Measurements from ENCODE around the gene HUNK. TPM values are rescaled to one million over a fixed set of nuclear protein-coding genes. Genes with fewer than 3 reads are reported as not detected.

HUNK gene
- polyA plus RNA-seq, 1 donor, result 9.1 TPM

- no peaks in the 10 kb centered on the region for H3K27me3 ChIP-seq (ENCODE audit: control insufficient read depth, insufficient read depth, low read length)
- WGBS (ENCODE audit: insufficient coverage, low lambda C conversion rate), result no CpG with 5 or more reads among the region's 7 CpGs
- peaks cover under 1% of the 10 kb centered on the region for H3K36me3 ChIP-seq (ENCODE audit: control insufficient read depth, insufficient read depth, low read length)
- H3K27ac ChIP-seq (ENCODE audit: low read length), result no peak overlapping the region
- no peaks in the 10 kb centered on the region for H3K4me1 ChIP-seq (ENCODE audit: control insufficient read depth, insufficient read depth, low read length)
- DNase-seq, result no peak
- H3K4me3 ChIP-seq (ENCODE audit: low read length), result no peak overlapping the region
- H3K9me3 ChIP-seq (ENCODE audit: control insufficient read depth, low read depth, low read length), result no peaks in the 10 kb centered on the region
These were observed 44.3 kb downstream of the HUNK start for GRCh38 chr21:31917108-31917507.

- Histone ChIP-seq H3K4me3 (ENCODE audit: low read length) (no peak overlapping the region), H3K36me3 (ENCODE audit: control insufficient read depth, insufficient read depth, low read length) (no peaks in the 10 kb centered on the region), H3K27me3 (ENCODE audit: control insufficient read depth, insufficient read depth, low read length) (no peaks in the 10 kb centered on the region), H3K9me3 (ENCODE audit: control insufficient read depth, low read depth, low read length) (no peaks in the 10 kb centered on the region), H3K27ac (ENCODE audit: low read length) (no peak overlapping the region), H3K4me1 (ENCODE audit: control insufficient read depth, insufficient read depth, low read length) (no peaks in the 10 kb centered on the region)
- 90% methylated on average over 2 of the region's 3 CpGs for WGBS (ENCODE audit: insufficient coverage, low lambda C conversion rate)
- no peak for DNase-seq
These were observed 45.5 kb downstream of the HUNK start for GRCh38 chr21:31918250-31918775.

- H3K9me3 ChIP-seq (ENCODE audit: control insufficient read depth, low read depth, low read length), result no peaks in the 10 kb centered on the region
- WGBS (ENCODE audit: insufficient coverage, low lambda C conversion rate), result no CpG with 5 or more reads among the region's 1 CpG
- no peaks in the 10 kb centered on the region for H3K4me1 ChIP-seq (ENCODE audit: control insufficient read depth, insufficient read depth, low read length)
- no peak overlapping the region for H3K4me3 ChIP-seq (ENCODE audit: low read length)
- H3K36me3 ChIP-seq (ENCODE audit: control insufficient read depth, insufficient read depth, low read length), result peaks cover 6% of the 10 kb centered on the region
- H3K27ac ChIP-seq (ENCODE audit: low read length), result no peak overlapping the region
- no peak for DNase-seq
- H3K27me3 ChIP-seq (ENCODE audit: control insufficient read depth, insufficient read depth, low read length), result no peaks in the 10 kb centered on the region
These were observed 47.5 kb downstream of the HUNK start for GRCh38 chr21:31920275-31920674.

GRCh38 chr21:31921079-31921478 is 48.3 kb downstream of the HUNK start:
- peaks cover 12% of the 10 kb centered on the region for H3K36me3 ChIP-seq (ENCODE audit: control insufficient read depth, insufficient read depth, low read length)

GRCh38 chr21:31922881-31923280 is 50.1 kb downstream of the HUNK start:
- Histone ChIP-seq H3K9me3 (ENCODE audit: control insufficient read depth, low read depth, low read length) (peaks cover 3% of the 10 kb centered on the region), H3K36me3 (ENCODE audit: control insufficient read depth, insufficient read depth, low read length) (peaks cover 12% of the 10 kb centered on the region), H3K4me3 (ENCODE audit: low read length) (no peak overlapping the region), H3K27ac (ENCODE audit: low read length) (no peak overlapping the region), H3K4me1 (ENCODE audit: control insufficient read depth, insufficient read depth, low read length) (no peaks in the 10 kb centered on the region), H3K27me3 (ENCODE audit: control insufficient read depth, insufficient read depth, low read length) (no peaks in the 10 kb centered on the region)
- no peak for DNase-seq
- 100% methylated on average over 1 of the region's 10 CpGs for WGBS (ENCODE audit: insufficient coverage, low lambda C conversion rate)

More at GRCh38 chr21:31921079-31921478, 48.3 kb downstream of the HUNK start:
- no CpG with 5 or more reads among the region's 6 CpGs for WGBS (ENCODE audit: insufficient coverage, low lambda C conversion rate)
- Histone ChIP-seq H3K27ac (ENCODE audit: low read length) (no peak overlapping the region), H3K27me3 (ENCODE audit: control insufficient read depth, insufficient read depth, low read length) (no peaks in the 10 kb centered on the region), H3K9me3 (ENCODE audit: control insufficient read depth, low read depth, low read length) (no peaks in the 10 kb centered on the region), H3K4me1 (ENCODE audit: control insufficient read depth, insufficient read depth, low read length) (no peaks in the 10 kb centered on the region), H3K4me3 (ENCODE audit: low read length) (no peak overlapping the region)
- DNase-seq, result no peak

GRCh38 chr21:31923756-31924155 is 50.9 kb downstream of the HUNK start:
- H3K4me1 ChIP-seq (ENCODE audit: control insufficient read depth, insufficient read depth, low read length), result no peaks in the 10 kb centered on the region
- no peaks in the 10 kb centered on the region for H3K27me3 ChIP-seq (ENCODE audit: control insufficient read depth, insufficient read depth, low read length)
- H3K27ac ChIP-seq (ENCODE audit: low read length), result no peak overlapping the region
- H3K9me3 ChIP-seq (ENCODE audit: control insufficient read depth, low read depth, low read length), result peaks cover 3% of the 10 kb centered on the region
- H3K36me3 ChIP-seq (ENCODE audit: control insufficient read depth, insufficient read depth, low read length), result peaks cover 12% of the 10 kb centered on the region
- DNase-seq, result no peak
- no peak overlapping the region for H3K4me3 ChIP-seq (ENCODE audit: low read length)
- no CpG with 5 or more reads among the region's 3 CpGs for WGBS (ENCODE audit: insufficient coverage, low lambda C conversion rate)

GRCh38 chr21:31924548-31924947 is 51.7 kb downstream of the HUNK start:
- Histone ChIP-seq H3K27ac (ENCODE audit: low read length) (no peak overlapping the region), H3K36me3 (ENCODE audit: control insufficient read depth, insufficient read depth, low read length) (peaks cover 12% of the 10 kb centered on the region), H3K27me3 (ENCODE audit: control insufficient read depth, insufficient read depth, low read length) (no peaks in the 10 kb centered on the region), H3K4me3 (ENCODE audit: low read length) (no peak overlapping the region), H3K9me3 (ENCODE audit: control insufficient read depth, low read depth, low read length) (peaks cover 3% of the 10 kb centered on the region), H3K4me1 (ENCODE audit: control insufficient read depth, insufficient read depth, low read length) (no peaks in the 10 kb centered on the region)
- WGBS (ENCODE audit: insufficient coverage, low lambda C conversion rate), result 100% methylated on average over 1 of the region's 13 CpGs
- no peak for DNase-seq

GRCh38 chr21:31926498-31926897 is 53.7 kb downstream of the HUNK start:
- Histone ChIP-seq H3K4me1 (ENCODE audit: control insufficient read depth, insufficient read depth, low read length) (no peaks in the 10 kb centered on the region), H3K27ac (ENCODE audit: low read length) (no peak overlapping the region), H3K27me3 (ENCODE audit: control insufficient read depth, insufficient read depth, low read length) (no peaks in the 10 kb centered on the region), H3K9me3 (ENCODE audit: control insufficient read depth, low read depth, low read length) (peaks cover 3% of the 10 kb centered on the region), H3K4me3 (ENCODE audit: low read length) (no peak overlapping the region), H3K36me3 (ENCODE audit: control insufficient read depth, insufficient read depth, low read length) (peaks cover 16% of the 10 kb centered on the region)
- DNase-seq, result no peak
- 100% methylated on average over 2 of the region's 3 CpGs for WGBS (ENCODE audit: insufficient coverage, low lambda C conversion rate)

GRCh38 chr21:31927689-31928353 is 55.0 kb downstream of the HUNK start:
- no peaks in the 10 kb centered on the region for H3K27me3 ChIP-seq (ENCODE audit: control insufficient read depth, insufficient read depth, low read length)
- H3K9me3 ChIP-seq (ENCODE audit: control insufficient read depth, low read depth, low read length), result peaks cover 3% of the 10 kb centered on the region
- no peak overlapping the region for H3K27ac ChIP-seq (ENCODE audit: low read length)
- 75% methylated on average over 4 of the region's 13 CpGs for WGBS (ENCODE audit: insufficient coverage, low lambda C conversion rate)
- peaks cover 16% of the 10 kb centered on the region for H3K36me3 ChIP-seq (ENCODE audit: control insufficient read depth, insufficient read depth, low read length)
- no peak overlapping the region for H3K4me3 ChIP-seq (ENCODE audit: low read length)
- no peaks in the 10 kb centered on the region for H3K4me1 ChIP-seq (ENCODE audit: control insufficient read depth, insufficient read depth, low read length)
- DNase-seq, result no peak

GRCh38 chr21:31928656-31929055 is 55.8 kb downstream of the HUNK start:
- DNase-seq, result no peak
- H3K9me3 ChIP-seq (ENCODE audit: control insufficient read depth, low read depth, low read length), result peaks cover 3% of the 10 kb centered on the region
- no peak overlapping the region for H3K4me3 ChIP-seq (ENCODE audit: low read length)
- H3K36me3 ChIP-seq (ENCODE audit: control insufficient read depth, insufficient read depth, low read length), result peaks cover 16% of the 10 kb centered on the region
- no CpG with 5 or more reads among the region's 4 CpGs for WGBS (ENCODE audit: insufficient coverage, low lambda C conversion rate)
- no peak overlapping the region for H3K27ac ChIP-seq (ENCODE audit: low read length)
- H3K4me1 ChIP-seq (ENCODE audit: control insufficient read depth, insufficient read depth, low read length), result no peaks in the 10 kb centered on the region
- no peaks in the 10 kb centered on the region for H3K27me3 ChIP-seq (ENCODE audit: control insufficient read depth, insufficient read depth, low read length)

- 40% methylated on average over 1 of the region's 7 CpGs for WGBS (ENCODE audit: insufficient coverage, low lambda C conversion rate)
- no peaks in the 10 kb centered on the region for H3K4me1 ChIP-seq (ENCODE audit: control insufficient read depth, insufficient read depth, low read length)
- peaks cover 3% of the 10 kb centered on the region for H3K9me3 ChIP-seq (ENCODE audit: control insufficient read depth, low read depth, low read length)
- peaks cover 15% of the 10 kb centered on the region for H3K36me3 ChIP-seq (ENCODE audit: control insufficient read depth, insufficient read depth, low read length)
- no peak for DNase-seq
- no peak overlapping the region for H3K27ac ChIP-seq (ENCODE audit: low read length)
- no peak overlapping the region for H3K4me3 ChIP-seq (ENCODE audit: low read length)
- H3K27me3 ChIP-seq (ENCODE audit: control insufficient read depth, insufficient read depth, low read length), result no peaks in the 10 kb centered on the region
These were observed 56.7 kb downstream of the HUNK start for GRCh38 chr21:31929548-31929947.

All from large intestine (tissue), 3 donors.